HG03432 (cell line): ENCODE measurements around the gene MST1.

Source experiments
- ATAC-seq: cut with Tn5 transposase; IDR thresholded peaks from one replicate; pipeline ENCODE4 v1.9.1; 2021; ENCODE audit warnings: mild to moderate bottlenecking, moderate library complexity; ENCODE audit not compliant: unreplicated experiment

Gene MST1

GRCh38 chr3:49680493-49681231, 8.6 kb downstream of the MST1 start:
- no peak for ATAC-seq

GRCh38 chr3:49675912-49676311, 13.4 kb downstream of the MST1 start:
- no peak for ATAC-seq

GRCh38 chr3:49674497-49674983, 14.7 kb downstream of the MST1 start:
- ATAC-seq = peak; percentile 20

- ATAC-seq = peak; percentile 85
Observed at GRCh38 chr3:49673715-49674496, 15.4 kb downstream of the MST1 start, which contains the start of gene APEH. TSS of gene APEH (plus strand) at chr3:49674351. CDS start at chr3:49674402, 51 bp downstream.

- ATAC-seq = no peak
Observed at GRCh38 chr3:49673121-49673714, 16.1 kb downstream of the MST1 start.

- ATAC-seq = no peak
Observed at GRCh38 chr3:49671291-49672288, 17.7 kb downstream of the MST1 start.

GRCh38 chr3:49670940-49671290, 18.4 kb downstream of the MST1 start:
- no peak for ATAC-seq

GRCh38 chr3:49669352-49669751, 19.9 kb downstream of the MST1 start:
- no peak for ATAC-seq

- ATAC-seq = no peak
Observed at GRCh38 chr3:49668861-49669260, 20.4 kb downstream of the MST1 start.

GRCh38 chr3:49668414-49668797, 20.9 kb downstream of the MST1 start:
- no peak for ATAC-seq

GRCh38 chr3:49667701-49668413, 21.4 kb downstream of the MST1 start:
- ATAC-seq = no peak

GRCh38 chr3:49666592-49666991, 22.7 kb downstream of the MST1 start:
- no peak for ATAC-seq

- ATAC-seq = no peak
Observed at GRCh38 chr3:49665822-49666519, 23.3 kb downstream of the MST1 start.

GRCh38 chr3:49664300-49664699, 25.0 kb downstream of the MST1 start:
- no peak for ATAC-seq

- ATAC-seq = no peak
Observed at GRCh38 chr3:49663831-49664230, 25.4 kb downstream of the MST1 start.

- ATAC-seq = no peak
Observed at GRCh38 chr3:49662720-49663413, 26.4 kb downstream of the MST1 start.

- no peak for ATAC-seq
Observed at GRCh38 chr3:49662021-49662420, 27.3 kb downstream of the MST1 start.

- no peak for ATAC-seq
Observed at GRCh38 chr3:49661281-49661680, 28.0 kb downstream of the MST1 start.

GRCh38 chr3:49659756-49660155, 29.5 kb downstream of the MST1 start:
- ATAC-seq = no peak
